Uterus (tissue), 4 donors: Measurements from ENCODE around the gene PRPF40A. TPM values are rescaled to one million over a fixed set of nuclear protein-coding genes. Genes with fewer than 3 reads are reported as not detected.

Source experiments
- DNase-seq, 2 donors: peaks; one replicate each; pipeline ENCODE4 v3.0.0-alpha.2; 2019 to 2020
- H3K27ac ChIP-seq, 2 donors: fragments of 200-600 bp; sonication (generic); 1 replicate in 1 of 2; 2 replicates in 1 of 2; pipeline ENCODE4 v1.5.1; 2016 to 2018
- H3K27me3 ChIP-seq, 2 donors: fragments of 200-600 bp; sonication (generic); one replicate each; pipeline ENCODE4 v1.5.1; 2018 to 2019; ENCODE audit warnings: control low read depth in 1 of 2
- H3K36me3 ChIP-seq, 2 donors: fragments of 200-600 bp; sonication (generic); one replicate each; pipeline ENCODE4 v1.5.1; 2019; ENCODE audit warnings: control low read depth in 1 of 2
- H3K4me1 ChIP-seq, 2 donors: fragments of 200-600 bp; sonication (generic); one replicate each; pipeline ENCODE4 v1.5.1; 2018 to 2019; ENCODE audit warnings: control low read depth in 1 of 2
- H3K4me3 ChIP-seq, 2 donors: fragments of 200-600 bp; sonication (generic); 1 replicate in 1 of 2; 2 replicates in 1 of 2; pipeline ENCODE4 v1.5.1; 2018 to 2019; ENCODE audit warnings: mild to moderate bottlenecking in 1 of 2
- H3K9me3 ChIP-seq, 2 donors: fragments of 200-600 bp; sonication (generic); one replicate each; pipeline ENCODE4 v1.5.1; 2019; ENCODE audit warnings: control low read depth in 1 of 2
- POLR2A ChIP-seq, 2 donors: fragments of 450-650 bp; IDR thresholded peaks; one replicate each; pipeline ENCODE4 v1.6.1; 2016; ENCODE audit warnings: antibody characterized with exemption in 2 of 2, mild to moderate bottlenecking in 1 of 2, moderate library complexity in 1 of 2
- intact Hi-C: fragments of 100-400 bp; cut with DNase I; formaldehyde crosslinking; loops from one replicate; pipeline ENCODE4 v1.15.1; 2023; ENCODE audit warnings: low total_unique reads
- total RNA-seq, 4 donors: library from RNA; depleted of rRNA in 3 of 4; stranded (reverse); fragments of >200 nt in 3 of 4; gene quantifications; one replicate each; pipeline versions ENCODE4 v1.1.0 to v1.2.4, GENCODE V29; 2014 to 2023
- TF ChIP-seq, protein P1 (sequence below), 4 experiments: fragments of 200-600 bp in 2 of 4; fragments of 450-650 bp in 2 of 4; sonication (generic) in 2 of 4; IDR thresholded peaks; one replicate each; pipeline ENCODE4 v1.5.1; 2016 to 2019; ENCODE audit warnings: antibody characterized with exemption in 4 of 4, mild to moderate bottlenecking in 2 of 4, moderate library complexity in 1 of 4
- donor health status: DM: yes; HTN: yes; CAD: no.

The PRPF40A gene
- total RNA-seq, 4 donors from 2014 or later: 69.1 to 151 (median 85.3) TPM

- no peaks in the 10 kb centered on the region for H3K9me3 ChIP-seq
- H3K4me3 ChIP-seq: no peak overlapping the region
- H3K36me3 ChIP-seq: no peaks in the 10 kb centered on the region
- H3K27me3 ChIP-seq: no peaks in the 10 kb centered on the region
- DNase-seq: no peak
- H3K4me1 ChIP-seq: no peaks in the 10 kb centered on the region
- TF ChIP-seq, protein P1, sequence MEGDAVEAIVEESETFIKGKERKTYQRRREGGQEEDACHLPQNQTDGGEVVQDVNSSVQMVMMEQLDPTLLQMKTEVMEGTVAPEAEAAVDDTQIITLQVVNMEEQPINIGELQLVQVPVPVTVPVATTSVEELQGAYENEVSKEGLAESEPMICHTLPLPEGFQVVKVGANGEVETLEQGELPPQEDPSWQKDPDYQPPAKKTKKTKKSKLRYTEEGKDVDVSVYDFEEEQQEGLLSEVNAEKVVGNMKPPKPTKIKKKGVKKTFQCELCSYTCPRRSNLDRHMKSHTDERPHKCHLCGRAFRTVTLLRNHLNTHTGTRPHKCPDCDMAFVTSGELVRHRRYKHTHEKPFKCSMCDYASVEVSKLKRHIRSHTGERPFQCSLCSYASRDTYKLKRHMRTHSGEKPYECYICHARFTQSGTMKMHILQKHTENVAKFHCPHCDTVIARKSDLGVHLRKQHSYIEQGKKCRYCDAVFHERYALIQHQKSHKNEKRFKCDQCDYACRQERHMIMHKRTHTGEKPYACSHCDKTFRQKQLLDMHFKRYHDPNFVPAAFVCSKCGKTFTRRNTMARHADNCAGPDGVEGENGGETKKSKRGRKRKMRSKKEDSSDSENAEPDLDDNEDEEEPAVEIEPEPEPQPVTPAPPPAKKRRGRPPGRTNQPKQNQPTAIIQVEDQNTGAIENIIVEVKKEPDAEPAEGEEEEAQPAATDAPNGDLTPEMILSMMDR (IDR thresholded peaks at IDR 0.05): no peak
- TF ChIP-seq POLR2A (IDR thresholded peaks at IDR 0.05): no peak
- intact Hi-C loops: no loop called here
- no peak overlapping the region for H3K27ac ChIP-seq
These were observed 60.2 kb downstream of the PRPF40A start for GRCh38 chr2:152657043-152657442.

- no peaks in the 10 kb centered on the region for H3K9me3 ChIP-seq
- TF ChIP-seq POLR2A (IDR thresholded peaks at IDR 0.05): no peak
- TF ChIP-seq, protein P1 (IDR thresholded peaks at IDR 0.05): no peak
- intact Hi-C loops: no loop called here
- H3K4me1 ChIP-seq: no peaks in the 10 kb centered on the region
- no peaks in the 10 kb centered on the region for H3K27me3 ChIP-seq
- no peak for DNase-seq
- no peaks in the 10 kb centered on the region for H3K36me3 ChIP-seq
- H3K27ac ChIP-seq: no peak overlapping the region
- no peak overlapping the region for H3K4me3 ChIP-seq
These were observed 61.4 kb downstream of the PRPF40A start for GRCh38 chr2:152655880-152656279.

DNA sequence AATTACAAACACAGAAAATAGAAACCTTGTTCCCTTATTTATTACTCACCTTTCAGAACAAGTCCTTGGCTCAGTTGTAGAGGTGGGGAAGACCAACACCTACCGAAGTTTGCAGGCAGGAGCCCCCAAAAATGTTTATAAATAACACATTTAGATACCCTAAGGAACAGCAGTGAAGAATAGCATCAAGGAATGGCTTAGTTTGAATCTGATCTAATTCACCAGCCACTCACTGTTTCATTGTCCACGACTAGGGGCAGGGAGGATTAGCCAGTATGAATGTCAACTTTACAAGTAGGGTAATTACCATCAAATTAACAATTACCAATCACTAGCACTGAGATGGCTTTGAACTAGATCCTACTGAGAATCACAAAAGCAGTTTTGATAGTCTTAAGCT is 65.4 kb downstream of the PRPF40A start:
- no peak overlapping the region for H3K27ac ChIP-seq
- H3K4me1 ChIP-seq: peaks cover 0 to 11% of the 10 kb centered on the region in 2 donors
- intact Hi-C loops: no loop called here
- DNase-seq: no peak
- H3K4me3 ChIP-seq: no peak overlapping the region
- TF ChIP-seq, protein P1 (IDR thresholded peaks at IDR 0.05): no peak
- no peaks in the 10 kb centered on the region for H3K9me3 ChIP-seq
- H3K36me3 ChIP-seq: no peaks in the 10 kb centered on the region
- H3K27me3 ChIP-seq: no peaks in the 10 kb centered on the region

DNA sequence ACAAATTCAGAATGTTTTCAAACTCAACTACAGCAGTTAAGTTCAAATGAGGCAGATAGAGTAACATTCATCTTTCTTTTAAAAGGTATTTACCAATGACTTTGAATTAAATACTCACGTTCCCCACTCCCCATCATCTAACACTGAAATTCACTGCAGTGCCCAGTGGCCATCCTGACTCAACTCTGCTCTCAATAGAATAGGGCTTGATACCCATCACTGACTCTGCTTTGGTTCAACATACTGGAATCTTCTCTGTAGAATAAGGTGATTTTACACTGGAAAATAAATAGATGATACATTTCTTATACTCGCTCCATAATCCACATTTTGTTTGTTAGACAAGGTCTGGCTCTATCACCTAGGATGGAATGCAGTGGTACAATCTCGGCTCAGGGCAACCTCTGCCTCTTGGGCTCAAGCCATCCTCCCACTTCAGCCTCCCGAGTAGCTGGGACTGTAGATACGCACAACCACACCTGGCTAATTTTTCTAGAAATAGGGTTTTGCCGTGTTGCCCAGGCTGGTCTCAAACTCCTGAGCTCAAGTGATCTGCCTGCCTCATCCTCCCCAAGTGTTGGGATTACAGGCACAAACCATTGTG is 66.4 kb downstream of the PRPF40A start:
- no peak overlapping the region for H3K27ac ChIP-seq
- DNase-seq: no peak
- H3K4me1 ChIP-seq: peaks cover 0 to 11% of the 10 kb centered on the region in 2 donors
- TF ChIP-seq, protein P1 (IDR thresholded peaks at IDR 0.05): no peak
- TF ChIP-seq POLR2A (IDR thresholded peaks at IDR 0.05): no peak
- no peaks in the 10 kb centered on the region for H3K27me3 ChIP-seq
- no peaks in the 10 kb centered on the region for H3K9me3 ChIP-seq
- no peaks in the 10 kb centered on the region for H3K36me3 ChIP-seq
- no peak overlapping the region for H3K4me3 ChIP-seq
- intact Hi-C loops: no loop called here

DNA sequence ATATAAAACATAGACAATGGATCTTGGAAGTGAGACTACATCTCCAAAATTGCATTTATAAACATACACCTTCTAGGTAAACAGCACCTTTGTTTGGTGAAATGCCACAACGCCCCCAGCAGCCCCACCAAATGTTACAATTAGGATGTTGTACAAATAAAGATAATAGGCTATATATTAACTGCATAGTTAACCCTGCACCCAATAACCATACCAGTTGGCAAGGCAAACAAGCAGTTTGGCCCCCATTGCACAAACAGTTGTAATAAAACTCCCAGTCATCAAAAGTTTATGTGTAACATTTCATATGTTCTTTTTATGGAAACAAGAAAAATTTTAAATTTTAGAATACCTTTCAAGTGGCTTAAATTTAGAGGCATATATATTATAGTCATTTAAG is 67.3 kb downstream of the PRPF40A start:
- H3K36me3 ChIP-seq: no peaks in the 10 kb centered on the region
- no peak overlapping the region for H3K27ac ChIP-seq
- H3K4me1 ChIP-seq: peaks cover 0 to 11% of the 10 kb centered on the region in 2 donors
- H3K4me3 ChIP-seq: no peak overlapping the region
- TF ChIP-seq, protein P1 (IDR thresholded peaks at IDR 0.05): no peak
- TF ChIP-seq POLR2A (IDR thresholded peaks at IDR 0.05): no peak
- intact Hi-C loops: no loop called here
- no peaks in the 10 kb centered on the region for H3K9me3 ChIP-seq
- DNase-seq: no peak
- H3K27me3 ChIP-seq: no peaks in the 10 kb centered on the region
